PC-3 (cell line): ENCODE measurements around the gene IRAK3. TPM values are rescaled to one million over a fixed set of nuclear protein-coding genes. Genes with fewer than 3 reads are reported as not detected.
"Not testable (repeated sequence)": the region's sequence is repeated elsewhere in the genome, so short reads cannot be mapped to it uniquely, and the experiment has no call there.

Source experiments
- ATAC-seq: fragments of 200-7000 bp; cut with Tn5 transposase; 2 replicates; pipeline ENCODE4 v1.9.1; 2020; ENCODE audit warnings: mild to moderate bottlenecking, moderate library complexity
- BruUV-seq: library from RNA; stranded (reverse); fragments of 400-500 nt; replicated peaks from 2 replicates; lab custom pipeline; 2021; lab: Mats Ljungman, UMichigan
- CTCF ChIA-PET: fragments of 300-600 bp; sonication (Branson Sonifier 250); formaldehyde crosslinking; loops from one replicate; lab custom pipeline; 2022; ENCODE audit warnings: antibody characterized with exemption; lab: Charles Lee
- POLR2A ChIA-PET: fragments of 300-600 bp; sonication (Branson Sonifier 250); formaldehyde crosslinking; loops from one replicate; lab custom pipeline; 2022; ENCODE audit warnings: antibody characterized with exemption; ENCODE audit not compliant: unreplicated experiment; lab: Charles Lee
- DNase-seq: peaks from one replicate; pipeline ENCODE4 v3.0.0-alpha.2; 2015
- H2AFZ ChIP-seq: fragments of 300-600 bp; sonication (generic); 2 replicates; pipeline ENCODE4 v1.6.0; 2016; ENCODE audit warnings: antibody characterized with exemption, low read length
- H3F3A ChIP-seq: fragments of 300-600 bp; sonication (generic); one replicate; pipeline ENCODE4 v1.6.0; 2017; ENCODE audit warnings: antibody characterized with exemption, low read length, control low read depth, mild to moderate bottlenecking; ENCODE audit not compliant: unreplicated experiment
- H3K27ac ChIP-seq: fragments of 300-600 bp; sonication (generic); 2 replicates; pipeline ENCODE4 v1.5.1; 2016; ENCODE audit warnings: mild to moderate bottlenecking, low read length
- H3K27me3 ChIP-seq: fragments of 300-600 bp; sonication (generic); 2 replicates; pipeline ENCODE4 v1.6.1; 2016; ENCODE audit warnings: low read length, mixed read lengths
- H3K36me3 ChIP-seq: fragments of 300-600 bp; sonication (generic); 2 replicates; pipeline ENCODE4 v1.6.1; 2016; ENCODE audit warnings: low read depth, mixed run types, low read length, mixed read lengths
- H3K4me1 ChIP-seq: fragments of 300-600 bp; sonication (generic); 2 replicates; pipeline ENCODE4 v1.5.1; 2016; ENCODE audit warnings: low read length; ENCODE audit not compliant: insufficient read depth
- H3K4me2 ChIP-seq: fragments of 300-600 bp; sonication (generic); 2 replicates; pipeline ENCODE4 v1.6.0; 2016; ENCODE audit warnings: low read length
- H3K4me3 ChIP-seq: fragments of 300-600 bp; sonication (generic); 2 replicates; pipeline ENCODE4 v1.5.1; 2016; ENCODE audit warnings: mild to moderate bottlenecking, low read length, mixed read lengths
- H3K79me2 ChIP-seq: fragments of 300-600 bp; sonication (generic); 2 replicates; pipeline ENCODE4 v1.6.1; 2017; ENCODE audit warnings: low read length, mixed read lengths
- H3K9ac ChIP-seq: fragments of 300-600 bp; sonication (generic); 2 replicates; pipeline ENCODE4 v1.6.0; 2016; ENCODE audit warnings: mild to moderate bottlenecking, low read length
- H3K9me2 ChIP-seq: fragments of 300-600 bp; sonication (generic); replicated peaks from 2 replicates; pipeline ENCODE4 v1.6.1; 2016; ENCODE audit warnings: mixed run types, low read length, mixed read lengths
- H3K9me3 ChIP-seq: fragments of 300-600 bp; sonication (generic); 2 replicates; pipeline ENCODE4 v1.6.1; 2016; ENCODE audit warnings: low read length, mixed read lengths
- H4K20me1 ChIP-seq: fragments of 300-600 bp; sonication (generic); 2 replicates; pipeline ENCODE4 v1.6.1; 2016; ENCODE audit warnings: low read length, mixed read lengths
- CTCF ChIP-seq: fragments of 300-600 bp; sonication (generic); conservative IDR thresholded peaks from 2 replicates; pipeline ENCODE4 v1.5.1; 2017; ENCODE audit warnings: antibody characterized with exemption, low read depth, mild to moderate bottlenecking, low read length
- EZH2 ChIP-seq: fragments of 300-600 bp; sonication (generic); IDR thresholded peaks from one replicate; pipeline ENCODE4 v1.6.1; 2017; ENCODE audit warnings: antibody characterized with exemption, mild to moderate bottlenecking, low read length; ENCODE audit not compliant: unreplicated experiment
- EZH2phosphoT487 ChIP-seq: fragments of 300-600 bp; sonication (generic); IDR thresholded peaks from 2 replicates; pipeline ENCODE4 v1.6.1; 2018; ENCODE audit warnings: mild to moderate bottlenecking, antibody characterized with exemption, low read length, borderline replicate concordance
- intact Hi-C: fragments of 100-400 bp; cut with micrococcal nuclease; formaldehyde crosslinking; loops from 2 replicates; pipeline ENCODE4 v1.9.0; 2023
- total RNA-seq: library from RNA; depleted of rRNA; stranded (reverse); fragments of >200 nt; gene quantifications from 2 replicates; pipeline ENCODE4 v1.2.3, GENCODE V29; 2014

IRAK3 gene
- total RNA-seq, 1 experiment from 2014 or later = not detected

- ChIA-PET CTCF (no interaction called here), POLR2A (no interaction called here)
- Histone ChIP-seq H4K20me1 (no peaks in the 10 kb centered on the region), H2AFZ (no peak overlapping the region), H3K27ac (no peak overlapping the region), H3K27me3 (peaks cover 58% of the 10 kb centered on the region), H3K79me2 (no peaks in the 10 kb centered on the region), H3K9ac (no peak overlapping the region), H3K4me3 (no peak overlapping the region), H3F3A (no peaks in the 10 kb centered on the region), H3K4me1 (no peaks in the 10 kb centered on the region), H3K4me2 (no peak overlapping the region), H3K9me2 (no peaks in the 10 kb centered on the region), H3K36me3 (no peaks in the 10 kb centered on the region), H3K9me3 (no peaks in the 10 kb centered on the region)
- peak; percentile 9 for DNase-seq
- no peak for ATAC-seq
- TF ChIP-seq CTCF = no peak
- no peak for TF ChIP-seq EZH2phosphoT487
- no peak for TF ChIP-seq EZH2
- intact Hi-C loops = no loop called here
- no TSS peak for BruUV-seq
These were observed 14.8 kb downstream of the IRAK3 start for GRCh38 chr12:66203820-66204219.

DNA sequence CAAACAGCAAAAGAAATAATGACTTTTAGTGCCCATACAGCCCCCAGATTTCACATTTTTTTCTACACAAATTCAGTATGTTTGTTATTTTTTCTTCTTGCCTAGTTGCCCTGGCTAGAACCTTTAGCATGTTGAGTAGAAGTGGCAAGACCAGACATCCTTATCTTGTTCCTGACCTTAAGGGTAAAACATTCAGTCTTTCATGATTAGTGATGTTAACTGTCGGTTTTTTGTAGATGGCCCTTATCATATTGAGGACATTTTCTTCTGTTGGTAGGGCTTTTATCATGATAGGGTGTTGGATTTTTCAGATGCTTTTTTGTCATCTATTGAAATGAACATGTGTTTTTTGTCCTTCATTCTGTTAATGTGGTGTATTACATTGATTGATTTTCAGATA lies 17.1 kb downstream of the IRAK3 start:
- ATAC-seq = no peak
- no peak overlapping the region for H3K4me3 ChIP-seq
- peaks cover 75% of the 10 kb centered on the region for H3K27me3 ChIP-seq
- no peak overlapping the region for H2AFZ ChIP-seq
- TF ChIP-seq EZH2phosphoT487 (no peak), CTCF (no peak), EZH2 (no peak)
- H3F3A ChIP-seq = no peaks in the 10 kb centered on the region
- ChIA-PET POLR2A (no interaction called here), CTCF (no interaction called here)
- no peaks in the 10 kb centered on the region for H3K4me1 ChIP-seq
- H3K27ac ChIP-seq = no peak overlapping the region
- DNase-seq = no peak
- no peaks in the 10 kb centered on the region for H3K9me2 ChIP-seq
- no peaks in the 10 kb centered on the region for H3K9me3 ChIP-seq
- no TSS peak for BruUV-seq
- H4K20me1 ChIP-seq = no peaks in the 10 kb centered on the region
- no peak overlapping the region for H3K9ac ChIP-seq
- no peaks in the 10 kb centered on the region for H3K36me3 ChIP-seq
- H3K79me2 ChIP-seq = no peaks in the 10 kb centered on the region
- H3K4me2 ChIP-seq = no peak overlapping the region
- intact Hi-C loops = no loop called here

DNA sequence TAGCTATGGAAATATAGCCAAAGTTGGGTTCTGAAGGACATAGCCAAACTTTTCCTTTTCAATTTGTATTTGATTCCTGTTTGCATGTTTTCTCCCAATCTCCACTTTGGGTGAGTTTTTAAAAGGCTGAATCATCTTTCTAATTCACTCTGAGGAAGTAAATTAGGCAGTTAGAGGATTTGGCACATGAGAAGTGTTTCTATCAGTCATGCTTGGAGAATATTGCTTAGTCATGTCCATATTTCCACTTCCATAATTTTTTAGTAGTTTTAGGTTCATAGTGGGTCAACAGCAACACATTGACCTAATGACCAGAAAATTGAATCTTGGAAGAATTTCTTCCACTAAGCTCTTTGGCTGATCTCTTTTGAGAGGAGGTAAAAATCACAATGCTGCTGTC lies 21.8 kb downstream of the IRAK3 start:
- Histone ChIP-seq H3K9me2 (no peaks in the 10 kb centered on the region), H3K4me3 (no peak overlapping the region), H3K36me3 (no peaks in the 10 kb centered on the region), H2AFZ (no peak overlapping the region), H3K27ac (no peak overlapping the region), H3K9ac (no peak overlapping the region), H3K27me3 (peaks cover 61% of the 10 kb centered on the region), H3K4me1 (no peaks in the 10 kb centered on the region), H3F3A (no peaks in the 10 kb centered on the region), H3K79me2 (no peaks in the 10 kb centered on the region), H3K9me3 (no peaks in the 10 kb centered on the region), H4K20me1 (no peaks in the 10 kb centered on the region), H3K4me2 (no peak overlapping the region)
- intact Hi-C loops = no loop called here
- ChIA-PET POLR2A (no interaction called here), CTCF (no interaction called here)
- TF ChIP-seq EZH2 = no peak
- TF ChIP-seq CTCF = no peak
- TF ChIP-seq EZH2phosphoT487 = no peak
- BruUV-seq = no TSS peak
- DNase-seq = no peak
- no peak for ATAC-seq

DNA sequence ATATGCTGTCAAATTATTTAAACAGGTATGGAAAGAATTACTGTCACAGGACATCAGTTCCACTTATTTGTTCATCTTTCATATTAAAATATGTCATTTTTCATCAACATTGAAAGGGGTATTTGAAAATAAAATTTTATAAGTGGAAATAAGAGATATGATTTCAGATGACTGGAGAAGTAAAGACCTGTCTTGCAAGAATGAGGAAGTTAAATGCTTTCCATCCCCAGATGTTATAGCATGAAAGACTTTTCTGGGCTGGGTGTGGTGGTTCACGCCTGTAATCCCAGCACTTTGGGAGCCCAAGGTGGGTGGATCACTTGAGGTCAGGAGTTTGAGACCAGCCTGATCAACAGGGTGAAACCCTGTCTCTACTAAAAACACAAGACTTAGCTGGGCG lies 22.6 kb downstream of the IRAK3 start:
- BruUV-seq, POLR2A ChIA-PET, CTCF ChIA-PET: not testable (repeated sequence)

DNA sequence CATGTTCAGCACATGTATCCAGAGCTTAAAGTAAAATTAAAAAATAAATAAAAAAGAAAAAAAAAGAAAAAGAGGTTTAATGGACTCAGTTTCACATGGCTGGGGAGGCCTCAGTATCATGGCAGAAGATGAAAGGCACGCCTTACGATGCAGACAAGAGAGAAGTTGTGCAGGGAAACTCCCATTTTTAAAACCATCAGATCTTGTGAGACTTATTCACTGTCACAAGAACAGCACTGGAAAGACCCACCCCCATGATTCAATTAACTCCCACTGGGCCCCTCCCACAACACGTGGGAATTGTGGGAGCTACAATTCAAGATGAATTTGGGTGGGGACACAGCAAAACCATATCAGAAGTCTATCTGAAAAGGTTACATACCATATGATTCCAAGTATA lies 24.0 kb downstream of the IRAK3 start:
- H3K36me3 ChIP-seq, CTCF ChIA-PET, DNase-seq, H3K4me2 ChIP-seq, ATAC-seq, intact Hi-C loops, H3F3A ChIP-seq, BruUV-seq, H3K9ac ChIP-seq, H3K4me1 ChIP-seq, H3K9me3 ChIP-seq, H3K79me2 ChIP-seq, H4K20me1 ChIP-seq, H2AFZ ChIP-seq, H3K9me2 ChIP-seq, H3K4me3 ChIP-seq, POLR2A ChIA-PET, H3K27ac ChIP-seq: not testable (repeated sequence)
- peaks cover 65% of the 10 kb centered on the region for H3K27me3 ChIP-seq

More for the DNA sequence above, 22.6 kb downstream of the IRAK3 start:
- H3K9me3 ChIP-seq, H2AFZ ChIP-seq, ATAC-seq, H3K79me2 ChIP-seq, H3K4me3 ChIP-seq, H4K20me1 ChIP-seq, H3K9ac ChIP-seq, H3K4me1 ChIP-seq, H3K36me3 ChIP-seq, H3K27ac ChIP-seq, DNase-seq, H3K9me2 ChIP-seq, intact Hi-C loops, H3K4me2 ChIP-seq, H3F3A ChIP-seq: not testable (repeated sequence)
- peaks cover 61% of the 10 kb centered on the region for H3K27me3 ChIP-seq
